ENCODE measurements around the gene GAL3ST3. TPM values are rescaled to one million over a fixed set of nuclear protein-coding genes. Genes with fewer than 3 reads are reported as not detected.
A peak's percentile ranks its signal among the peaks of the same experiment; 100 is the strongest.

Gene GAL3ST3
- polyA plus RNA-seq, 3 donors: not detected

DNA sequence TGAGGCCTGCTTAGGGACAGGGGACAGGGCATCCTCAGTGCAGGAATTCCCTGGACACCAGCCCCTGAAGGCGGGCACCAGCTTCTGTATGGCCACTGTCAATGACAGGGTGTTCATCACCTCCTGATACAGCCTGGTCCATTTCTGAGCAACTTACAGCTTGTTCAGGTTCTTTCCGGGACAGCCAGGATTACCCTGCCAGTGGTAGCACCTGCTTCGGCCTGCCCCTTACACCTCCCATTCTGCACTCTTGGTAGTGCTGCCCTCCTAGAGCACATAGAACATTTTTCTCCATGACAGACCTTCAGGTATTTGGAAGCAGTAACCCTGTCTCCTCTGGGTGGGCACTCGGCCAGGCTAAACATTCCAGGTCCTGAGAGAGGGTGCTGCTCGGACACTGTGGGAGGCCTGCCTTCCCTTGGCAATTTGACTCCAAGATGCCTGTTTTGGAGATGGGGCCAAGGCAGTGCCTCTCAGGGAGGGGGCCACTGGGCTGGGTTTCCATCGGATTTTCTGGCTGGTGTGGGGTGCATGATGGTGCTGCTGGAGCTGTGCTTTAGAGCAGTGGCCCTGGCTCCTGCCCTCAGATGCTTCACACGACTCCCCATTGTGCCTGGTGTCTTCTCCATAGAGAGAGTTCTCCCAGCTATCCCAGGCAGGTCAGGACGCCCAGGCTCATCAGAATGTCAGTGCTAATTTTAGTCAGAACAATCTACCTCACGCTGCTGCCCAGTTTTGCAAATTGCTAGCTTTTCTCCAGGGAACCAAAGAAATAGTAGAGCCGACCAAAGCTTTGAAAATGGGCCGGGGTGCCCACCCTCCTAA lies 1.2 kb downstream of the GAL3ST3 start:
- Mint-ChIP-seq H3K27me3 (ENCODE audit: low read depth in 3 of 3) (peaks cover 18 to 34% (median 27%) of the 10 kb centered on the region in 3 donors), H3K4me1 (peaks cover 19% of the 10 kb centered on the region), H3K27ac (peak overlapping the region in 1 of 7 donors; percentile 21), H3K9me3 (peaks cover 0 to 4% (median 0%) of the 10 kb centered on the region in 7 donors), H3K36me3 (peaks cover 0 to 6% of the 10 kb centered on the region in 2 donors), H3K4me3 (peak overlapping the region in 1 of 2 donors; percentile 19)
- Histone ChIP-seq H3K4me1 (ENCODE audit: control insufficient read depth in 1 of 2, insufficient read depth in 2 of 2, low read length in 2 of 2) (peaks cover 9 to 16% of the 10 kb centered on the region in 2 donors), H4K20me1 (ENCODE audit: insufficient read depth, low read length) (no peaks in the 10 kb centered on the region), H3K9ac (ENCODE audit: insufficient read depth, low read length, poor library complexity, severe bottlenecking) (no peak overlapping the region), H3K9me3 (replicated peaks in 1 of 2; ENCODE audit: control insufficient read depth in 1 of 2, insufficient read depth in 1 of 2, low read length in 2 of 2) (no peaks in the 10 kb centered on the region), H3K4me2 (replicated peaks; ENCODE audit: extremely low read depth, low read length, poor library complexity, severe bottlenecking) (no peak overlapping the region), H3K27ac (ENCODE audit: low read depth in 1 of 2, low read length in 2 of 2) (no peak overlapping the region), H3K79me2 (ENCODE audit: insufficient read depth, low read length) (peaks cover 6% of the 10 kb centered on the region), H3K27me3 (ENCODE audit: control insufficient read depth in 2 of 2, insufficient read depth in 2 of 2, low read length in 2 of 2) (peaks cover 2 to 19% of the 10 kb centered on the region in 2 donors), H3K4me3 (replicated peaks in 1 of 3; ENCODE audit: low read depth in 2 of 3, low read length in 3 of 3) (no peak overlapping the region), H2AFZ (ENCODE audit: insufficient read depth, low read depth, low read length, poor library complexity, severe bottlenecking) (no peak overlapping the region), H3K36me3 (replicated peaks in 1 of 2; ENCODE audit: control insufficient read depth in 1 of 2, insufficient read depth in 2 of 2, low read length in 2 of 2) (no peaks in the 10 kb centered on the region)
- TF ChIP-seq, protein P1, sequence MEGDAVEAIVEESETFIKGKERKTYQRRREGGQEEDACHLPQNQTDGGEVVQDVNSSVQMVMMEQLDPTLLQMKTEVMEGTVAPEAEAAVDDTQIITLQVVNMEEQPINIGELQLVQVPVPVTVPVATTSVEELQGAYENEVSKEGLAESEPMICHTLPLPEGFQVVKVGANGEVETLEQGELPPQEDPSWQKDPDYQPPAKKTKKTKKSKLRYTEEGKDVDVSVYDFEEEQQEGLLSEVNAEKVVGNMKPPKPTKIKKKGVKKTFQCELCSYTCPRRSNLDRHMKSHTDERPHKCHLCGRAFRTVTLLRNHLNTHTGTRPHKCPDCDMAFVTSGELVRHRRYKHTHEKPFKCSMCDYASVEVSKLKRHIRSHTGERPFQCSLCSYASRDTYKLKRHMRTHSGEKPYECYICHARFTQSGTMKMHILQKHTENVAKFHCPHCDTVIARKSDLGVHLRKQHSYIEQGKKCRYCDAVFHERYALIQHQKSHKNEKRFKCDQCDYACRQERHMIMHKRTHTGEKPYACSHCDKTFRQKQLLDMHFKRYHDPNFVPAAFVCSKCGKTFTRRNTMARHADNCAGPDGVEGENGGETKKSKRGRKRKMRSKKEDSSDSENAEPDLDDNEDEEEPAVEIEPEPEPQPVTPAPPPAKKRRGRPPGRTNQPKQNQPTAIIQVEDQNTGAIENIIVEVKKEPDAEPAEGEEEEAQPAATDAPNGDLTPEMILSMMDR (IDR thresholded peaks at IDR 0.05): no peak
- intact Hi-C loops (cut with micrococcal nuclease): no loop called here
- DNase-seq: no peak
- WGBS (ENCODE audit: insufficient coverage): 95% methylated on average over 9 of the region's 11 CpGs

DNA sequence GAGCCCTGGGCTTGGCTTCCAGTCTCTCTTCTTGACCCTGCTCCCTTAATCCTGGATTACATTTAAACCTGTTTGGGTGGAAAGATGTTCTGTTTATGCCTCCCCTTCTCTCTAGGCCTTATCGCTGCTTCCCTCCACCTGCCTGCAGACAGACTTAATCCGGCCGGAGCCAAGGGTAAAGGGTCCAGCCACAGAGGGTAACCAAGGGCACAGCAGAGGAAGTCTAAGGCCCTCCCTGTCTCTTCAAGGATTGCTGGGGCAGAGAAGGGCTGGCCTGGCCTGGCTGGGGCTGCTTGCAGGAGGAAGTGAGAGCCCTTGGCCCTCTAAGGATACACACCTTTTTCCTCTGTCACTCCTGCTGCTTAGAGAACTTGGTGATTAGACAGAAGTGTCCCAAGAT lies 2.1 kb downstream of the GAL3ST3 start:
- no peaks in the 10 kb centered on the region for H4K20me1 ChIP-seq (ENCODE audit: insufficient read depth, low read length)
- no peak for DNase-seq
- no peak overlapping the region for H3K4me3 ChIP-seq (replicated peaks in 1 of 3; ENCODE audit: low read depth in 2 of 3, low read length in 3 of 3)
- no peaks in the 10 kb centered on the region for H3K9me3 ChIP-seq (replicated peaks in 1 of 2; ENCODE audit: control insufficient read depth in 1 of 2, insufficient read depth in 1 of 2, low read length in 2 of 2)
- intact Hi-C loops (cut with micrococcal nuclease): no loop called here
- peaks cover 18% of the 10 kb centered on the region for H3K4me1 Mint-ChIP-seq
- TF ChIP-seq, protein P1 (IDR thresholded peaks at IDR 0.05): no peak
- H3K36me3 ChIP-seq (replicated peaks in 1 of 2; ENCODE audit: control insufficient read depth in 1 of 2, insufficient read depth in 2 of 2, low read length in 2 of 2): no peaks in the 10 kb centered on the region
- H3K27ac ChIP-seq (ENCODE audit: low read depth in 1 of 2, low read length in 2 of 2): no peak overlapping the region
- no peak overlapping the region for H3K4me2 ChIP-seq (replicated peaks; ENCODE audit: extremely low read depth, low read length, poor library complexity, severe bottlenecking)
- no peak overlapping the region for H2AFZ ChIP-seq (ENCODE audit: insufficient read depth, low read depth, low read length, poor library complexity, severe bottlenecking)
- H3K4me3 Mint-ChIP-seq: no peak overlapping the region
- H3K27me3 ChIP-seq (ENCODE audit: control insufficient read depth in 2 of 2, insufficient read depth in 2 of 2, low read length in 2 of 2): peaks cover 2 to 19% of the 10 kb centered on the region in 2 donors
- H3K79me2 ChIP-seq (ENCODE audit: insufficient read depth, low read length): no peaks in the 10 kb centered on the region
- peaks cover 18 to 35% (median 27%) of the 10 kb centered on the region in 3 donors for H3K27me3 Mint-ChIP-seq (ENCODE audit: low read depth in 3 of 3)
- peaks cover 0 to 6% of the 10 kb centered on the region in 2 donors for H3K36me3 Mint-ChIP-seq
- H3K4me1 ChIP-seq (ENCODE audit: control insufficient read depth in 1 of 2, insufficient read depth in 2 of 2, low read length in 2 of 2): peaks cover 8 to 12% of the 10 kb centered on the region in 2 donors
- H3K27ac Mint-ChIP-seq: no peak overlapping the region
- peaks cover 0 to 8% (median 0%) of the 10 kb centered on the region in 7 donors for H3K9me3 Mint-ChIP-seq
- WGBS (ENCODE audit: insufficient coverage): 83% methylated on average over 2 of the region's 3 CpGs
- no peak overlapping the region for H3K9ac ChIP-seq (ENCODE audit: insufficient read depth, low read length, poor library complexity, severe bottlenecking)
